ENCODE results near the gene PDE7B.

DNA sequence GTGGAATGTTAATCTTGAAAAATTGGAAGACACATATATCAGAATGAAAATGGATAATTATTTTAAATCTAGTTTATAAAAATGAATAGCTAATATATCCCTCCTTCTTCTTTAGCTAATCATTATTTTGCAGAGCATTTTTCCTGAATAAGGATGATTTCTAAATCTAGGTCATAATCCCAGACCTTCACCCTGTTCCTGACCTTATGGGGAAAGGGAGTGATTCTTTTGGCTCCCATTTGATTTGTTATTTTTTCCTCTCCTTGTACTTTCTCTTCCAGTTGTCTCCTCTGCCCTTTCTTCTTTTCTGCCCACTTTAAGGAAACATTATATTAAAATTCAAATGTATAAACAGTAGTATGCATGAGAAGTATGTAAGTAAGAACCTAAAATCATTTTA is 208.6 kb downstream of the PDE7B start:
- TF ChIP-seq, protein P1, sequence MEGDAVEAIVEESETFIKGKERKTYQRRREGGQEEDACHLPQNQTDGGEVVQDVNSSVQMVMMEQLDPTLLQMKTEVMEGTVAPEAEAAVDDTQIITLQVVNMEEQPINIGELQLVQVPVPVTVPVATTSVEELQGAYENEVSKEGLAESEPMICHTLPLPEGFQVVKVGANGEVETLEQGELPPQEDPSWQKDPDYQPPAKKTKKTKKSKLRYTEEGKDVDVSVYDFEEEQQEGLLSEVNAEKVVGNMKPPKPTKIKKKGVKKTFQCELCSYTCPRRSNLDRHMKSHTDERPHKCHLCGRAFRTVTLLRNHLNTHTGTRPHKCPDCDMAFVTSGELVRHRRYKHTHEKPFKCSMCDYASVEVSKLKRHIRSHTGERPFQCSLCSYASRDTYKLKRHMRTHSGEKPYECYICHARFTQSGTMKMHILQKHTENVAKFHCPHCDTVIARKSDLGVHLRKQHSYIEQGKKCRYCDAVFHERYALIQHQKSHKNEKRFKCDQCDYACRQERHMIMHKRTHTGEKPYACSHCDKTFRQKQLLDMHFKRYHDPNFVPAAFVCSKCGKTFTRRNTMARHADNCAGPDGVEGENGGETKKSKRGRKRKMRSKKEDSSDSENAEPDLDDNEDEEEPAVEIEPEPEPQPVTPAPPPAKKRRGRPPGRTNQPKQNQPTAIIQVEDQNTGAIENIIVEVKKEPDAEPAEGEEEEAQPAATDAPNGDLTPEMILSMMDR (conservative IDR thresholded peaks at IDR 0.05; ENCODE audit: low read length) = no peak
- TF ChIP-seq EZH2phosphoT487 (IDR thresholded peaks at IDR 0.05; ENCODE audit: borderline replicate concordance) = no peak
